GM18907 (cell line): ENCODE results near the gene SPG7.
"Not testable (repeated sequence)": the region's sequence is repeated elsewhere in the genome, so short reads cannot be mapped to it uniquely, and the experiment has no call there.

ENCODE experiments used
- ATAC-seq: cut with Tn5 transposase; IDR thresholded peaks from one replicate; pipeline ENCODE4 v1.9.1; 2021; ENCODE audit warnings: mild to moderate bottlenecking, moderate library complexity; ENCODE audit not compliant: unreplicated experiment

SPG7 gene

GRCh38 chr16:89561142-89561883 is 53.1 kb downstream of the SPG7 start:
- ATAC-seq, result no peak

GRCh38 chr16:89561884-89562599 is 53.8 kb downstream of the SPG7 start:
- no peak for ATAC-seq

GRCh38 chr16:89562939-89563338 is 54.7 kb downstream of the SPG7 start:
- ATAC-seq, result no peak

- ATAC-seq, result no peak
Observed at GRCh38 chr16:89563639-89564392, 55.6 kb downstream of the SPG7 start.

GRCh38 chr16:89564476-89565255 is 56.5 kb downstream of the SPG7 start:
- no peak for ATAC-seq

- ATAC-seq, result no peak
Observed at GRCh38 chr16:89565256-89565505, 57.0 kb downstream of the SPG7 start.

GRCh38 chr16:89565506-89566372 is 57.5 kb downstream of the SPG7 start:
- ATAC-seq, result no peak

- no peak for ATAC-seq
Observed at GRCh38 chr16:89567656-89568594, 59.7 kb downstream of the SPG7 start.

GRCh38 chr16:89569506-89570341 is 61.5 kb downstream of the SPG7 start:
- no peak for ATAC-seq

GRCh38 chr16:89570342-89570923 is 62.2 kb downstream of the SPG7 start:
- ATAC-seq, result no peak

- ATAC-seq, result not testable (repeated sequence)
Observed at GRCh38 chr16:89570983-89571598, 62.9 kb downstream of the SPG7 start.

- no peak for ATAC-seq
Observed at GRCh38 chr16:89571636-89572035, 63.4 kb downstream of the SPG7 start.

GRCh38 chr16:89572073-89572484 is 63.9 kb downstream of the SPG7 start:
- peak; percentile 34 for ATAC-seq

- ATAC-seq, result no peak
Observed at GRCh38 chr16:89572485-89573205, 64.4 kb downstream of the SPG7 start.

- no peak for ATAC-seq
Observed at GRCh38 chr16:89573826-89574680, 65.8 kb downstream of the SPG7 start.
